HepG2 (cell line): ENCODE measurements around the gene NDUFS6. TPM values are rescaled to one million over a fixed set of nuclear protein-coding genes. Genes with fewer than 3 reads are reported as not detected.

Experiments
- ATAC-seq: fragments of 200-7000 bp; cut with Tn5 transposase; 3 replicates; pipeline ENCODE4 v1.9.1; 2020; ENCODE audit warnings: mild to moderate bottlenecking, moderate library complexity
- BruUV-seq: library from RNA; stranded (reverse); fragments of 400-500 nt; replicated peaks from 2 replicates; lab custom pipeline; 2021; lab: Mats Ljungman, UMichigan
- CTCF ChIA-PET: fragments of 300-600 bp; formaldehyde crosslinking; extraction: SDS; loops from one replicate; lab custom pipeline; 2021; ENCODE audit warnings: low total read pairs, inconsistent platforms, low intra/inter-chr PET ratio; lab: Yijun Ruan, JAX
- POLR2A ChIA-PET: fragments of 350-600 bp; sonication (Branson Sonifier 250); formaldehyde crosslinking; loops from one replicate; lab custom pipeline; 2020; ENCODE audit warnings: antibody characterized with exemption, inconsistent platforms; lab: Yijun Ruan, JAX
- DNase-seq: peaks from one replicate; pipeline ENCODE4 v3.0.0-alpha.2; 2015; ENCODE audit warnings: low spot score
- FAIRE-seq: peaks from 3 replicates; lab custom pipeline; 2011; peaks lifted over from hg19 to GRCh38; lab: Jason Lieb, UNC
- H2AFZ ChIP-seq: one replicate; pipeline ENCODE4 v1.6.1; 2011; ENCODE audit warnings: low read length, inconsistent platforms
- H3K27ac ChIP-seq: fragments of 300-600 bp; 3 replicates; pipeline ENCODE4 v1.8.0; 2011; ENCODE audit warnings: mixed run types, mild to moderate bottlenecking, mixed read lengths, low read length, inconsistent platforms; ENCODE audit not compliant: insufficient read depth; ENCODE audit errors: extremely low read length
- H3K27me3 ChIP-seq, 2 experiments: fragments of 200-600 bp in 1 of 2; 2 replicates in 1 of 2; 3 replicates in 1 of 2; pipeline versions ENCODE4 v1.6.0 to v1.8.0; 2011; ENCODE audit warnings: low read length in 2 of 2, mild to moderate bottlenecking in 2 of 2, moderate library complexity in 2 of 2, inconsistent platforms in 1 of 2; ENCODE audit not compliant: insufficient read depth in 2 of 2, control insufficient read depth in 1 of 2
- H3K36me3 ChIP-seq, 2 experiments: fragments of 200-600 bp in 1 of 2; replicated peaks in 1 of 2; 2 replicates in 1 of 2; 3 replicates in 1 of 2; pipeline versions ENCODE4 v1.5.1 to v1.8.0; 2011; ENCODE audit warnings: low read length in 2 of 2, inconsistent platforms in 1 of 2; ENCODE audit not compliant: insufficient read depth in 2 of 2, control insufficient read depth in 1 of 2
- H3K4me1 ChIP-seq: 2 replicates; pipeline ENCODE4 v1.5.1; 2012; ENCODE audit warnings: low read length, inconsistent platforms; ENCODE audit not compliant: insufficient read depth
- H3K4me2 ChIP-seq: 2 replicates; pipeline ENCODE4 v1.6.0; 2011; ENCODE audit warnings: low read depth, low read length, inconsistent platforms
- H3K4me3 ChIP-seq, 3 experiments: fragments of 200-600 bp in 1 of 3; sonication (generic), shearing (Covaris generic) in 1 of 3; replicated peaks in 1 of 3; 2 replicates each; pipeline ENCODE4 v1.5.1; 2011 to 2016; ENCODE audit warnings: low read length in 3 of 3, inconsistent platforms in 2 of 3, low read depth in 2 of 3, mild to moderate bottlenecking in 2 of 3, control low read depth in 1 of 3, mixed read lengths in 1 of 3; ENCODE audit not compliant: insufficient read depth in 1 of 3
- H3K79me2 ChIP-seq: one replicate; pipeline ENCODE4 v1.6.1; 2011; ENCODE audit warnings: low read length, inconsistent platforms; ENCODE audit not compliant: insufficient read depth
- H3K9ac ChIP-seq: 2 replicates; pipeline ENCODE4 v1.6.0; 2011; ENCODE audit warnings: mild to moderate bottlenecking, low read depth, low read length, inconsistent platforms; ENCODE audit not compliant: insufficient read depth
- H3K9me3 ChIP-seq: 2 replicates; pipeline ENCODE4 v1.5.1; 2012; ENCODE audit warnings: mild to moderate bottlenecking, low read length
- H4K20me1 ChIP-seq: 2 replicates; pipeline ENCODE4 v1.6.0; 2011; ENCODE audit warnings: inconsistent platforms, mild to moderate bottlenecking, low read length, moderate library complexity; ENCODE audit not compliant: insufficient read depth
- ONECUT2 ChIP-seq: sonication (generic); formaldehyde crosslinking; IDR thresholded peaks from 2 replicates; pipeline ENCODE4 v1.4.0; 2020; ENCODE audit warnings: missing genetic modification reagents
- RBFOX2 ChIP-seq: fragments of 200-400 bp; formaldehyde crosslinking; IDR thresholded peaks from 2 replicates; pipeline ENCODE4 v1.6.1; 2017; ENCODE audit warnings: low read depth, mild to moderate bottlenecking, low read length
- XBP1 ChIP-seq: sonication (generic); formaldehyde crosslinking; IDR thresholded peaks from 2 replicates; pipeline ENCODE4 v1.5.0; 2020; ENCODE audit warnings: missing genetic modification reagents
- ZNF543 ChIP-seq: sonication (generic); formaldehyde crosslinking; IDR thresholded peaks from 2 replicates; pipeline ENCODE4 v1.4.0; 2020; ENCODE audit warnings: mild to moderate bottlenecking, missing genetic modification reagents
- ZNF546 ChIP-seq: sonication (generic); formaldehyde crosslinking; conservative IDR thresholded peaks from 2 replicates; pipeline ENCODE4 v1.8.1; 2023; ENCODE audit warnings: mild to moderate bottlenecking, missing genetic modification reagents
- WGBS: methylation state at CpG from one replicate; pipeline ENCODE4 v1.1.6; 2017; ENCODE audit warnings: low lambda C conversion rate; 5-methylcytosine and 5-hydroxymethylcytosine counted together
- in situ Hi-C: cut with HindIII; loops from 2 replicates; pipeline ENCODE4 v1.10.0; 2017; ENCODE audit warnings: low pct_unique_long_range_greater_than_20kb; ENCODE audit not compliant: extremely low pct_ligation_motif_present
- intact Hi-C: fragments of 100-400 bp; cut with micrococcal nuclease; formaldehyde crosslinking; loops from one replicate; pipeline ENCODE4 v1.10.0; 2022; ENCODE audit not compliant: unreplicated experiment
- polyA plus RNA-seq, 8 experiments: library from polyadenylated mRNA; depleted of rRNA in 3 of 8; stranded (reverse) in 7 of 8; unstranded in 1 of 8; fragments of >200 nt; fragmentation: Illumina TruSeq in 4 of 8; extraction: Trizol in 4 of 8; gene quantifications; 2 replicates each; pipeline versions ENCODE4 v1.2.1 to v1.2.3, GENCODE V29; 2011 to 2016; ENCODE audit warnings: low read depth in 4 of 8, missing spikeins in 1 of 8, mixed read lengths in 1 of 8; ENCODE audit not compliant: insufficient read depth in 1 of 8
- total RNA-seq, 5 experiments: library from RNA; depleted of rRNA; stranded (reverse); fragments of >200 nt; fragmentation: Illumina TruSeq; extraction: Trizol; gene quantifications; 2 replicates each; pipeline ENCODE4 v1.2.3, GENCODE V29; 2016; ENCODE audit warnings: low read depth in 1 of 5
- TF ChIP-seq, protein P1 (sequence below): IDR thresholded peaks from 2 replicates; pipeline ENCODE4 v1.6.1; 2016; ENCODE audit warnings: missing compliant biosample characterization, missing genetic modification reagents, borderline replicate concordance
- TF ChIP-seq, protein P2 (sequence below): IDR thresholded peaks from 2 replicates; pipeline ENCODE4 v1.6.1; 2018; ENCODE audit warnings: missing genetic modification reagents, mild to moderate bottlenecking, missing compliant biosample characterization
- TF ChIP-seq, protein P3 (sequence below): sonication (generic); formaldehyde crosslinking; IDR thresholded peaks from 2 replicates; pipeline ENCODE4 v1.8.0; 2022; ENCODE audit warnings: low read depth, missing genetic modification reagents
- TF ChIP-seq, protein P4 (sequence below): sonication (generic); formaldehyde crosslinking; IDR thresholded peaks from 2 replicates; pipeline ENCODE4 v1.8.0; 2022; ENCODE audit warnings: missing genetic modification reagents, mild to moderate bottlenecking, borderline replicate concordance
- TF ChIP-seq, protein P5 (sequence below): IDR thresholded peaks from 2 replicates; pipeline ENCODE4 v1.6.1; 2016; ENCODE audit warnings: low read depth, borderline replicate concordance
- TF ChIP-seq, protein P6 (sequence below): sonication (generic); formaldehyde crosslinking; IDR thresholded peaks from 2 replicates; pipeline ENCODE4 v1.4.0; 2020; ENCODE audit warnings: missing genetic modification reagents, mild to moderate bottlenecking, borderline replicate concordance

NDUFS6 gene
- total and polyA plus RNA-seq, 2 of the 13 experiments (the other 11 are each of a cell fraction or from before 2014, with no cell fraction given) = 23.7 to 50.4 TPM

DNA sequence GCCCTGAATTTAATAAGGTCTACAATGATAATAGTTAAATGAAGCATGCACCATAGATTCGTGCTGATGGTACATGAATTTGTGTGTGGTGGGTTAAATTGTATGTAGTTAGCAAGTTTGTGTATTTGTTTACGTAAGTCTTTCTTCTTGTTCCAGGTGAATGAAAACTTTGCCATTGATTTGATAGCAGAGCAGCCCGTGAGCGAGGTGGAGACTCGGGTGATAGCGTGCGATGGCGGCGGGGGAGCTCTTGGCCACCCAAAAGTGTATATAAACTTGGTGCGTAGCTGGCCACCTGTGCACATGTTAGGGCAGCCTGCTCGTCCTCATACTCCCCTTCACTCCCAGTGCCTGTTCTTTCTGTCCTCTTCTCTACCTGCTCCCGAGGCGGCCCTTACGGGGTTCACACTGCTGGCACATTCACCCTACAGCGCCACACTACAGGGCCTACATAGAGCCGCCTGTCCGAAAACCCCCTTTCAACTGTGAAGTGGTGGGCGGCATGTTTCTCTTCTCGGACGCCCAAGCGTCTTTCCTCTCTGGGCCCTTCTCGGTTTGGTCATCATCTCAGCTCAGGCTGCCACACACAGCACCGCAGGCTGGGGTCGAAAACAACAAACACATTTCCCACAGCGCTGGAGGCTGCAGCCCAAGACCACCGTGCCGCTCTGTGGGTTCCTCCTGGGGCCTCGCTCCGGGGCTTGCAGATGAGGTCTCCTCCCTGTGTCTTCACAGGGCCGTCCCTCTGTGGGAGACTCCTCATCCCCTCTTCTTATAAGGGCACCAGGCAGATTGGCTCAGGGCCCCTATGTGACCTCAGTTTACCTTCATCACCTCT is 13.2 kb downstream of the NDUFS6 start (continued):
- TF ChIP-seq, protein P1, sequence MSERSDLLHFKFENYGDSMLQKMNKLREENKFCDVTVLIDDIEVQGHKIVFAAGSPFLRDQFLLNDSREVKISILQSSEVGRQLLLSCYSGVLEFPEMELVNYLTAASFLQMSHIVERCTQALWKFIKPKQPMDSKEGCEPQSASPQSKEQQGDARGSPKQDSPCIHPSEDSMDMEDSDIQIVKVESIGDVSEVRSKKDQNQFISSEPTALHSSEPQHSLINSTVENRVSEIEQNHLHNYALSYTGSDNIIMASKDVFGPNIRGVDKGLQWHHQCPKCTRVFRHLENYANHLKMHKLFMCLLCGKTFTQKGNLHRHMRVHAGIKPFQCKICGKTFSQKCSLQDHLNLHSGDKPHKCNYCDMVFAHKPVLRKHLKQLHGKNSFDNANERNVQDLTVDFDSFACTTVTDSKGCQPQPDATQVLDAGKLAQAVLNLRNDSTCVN (CRISPR knock-in tag) = no peak
- TF ChIP-seq, protein P2, sequence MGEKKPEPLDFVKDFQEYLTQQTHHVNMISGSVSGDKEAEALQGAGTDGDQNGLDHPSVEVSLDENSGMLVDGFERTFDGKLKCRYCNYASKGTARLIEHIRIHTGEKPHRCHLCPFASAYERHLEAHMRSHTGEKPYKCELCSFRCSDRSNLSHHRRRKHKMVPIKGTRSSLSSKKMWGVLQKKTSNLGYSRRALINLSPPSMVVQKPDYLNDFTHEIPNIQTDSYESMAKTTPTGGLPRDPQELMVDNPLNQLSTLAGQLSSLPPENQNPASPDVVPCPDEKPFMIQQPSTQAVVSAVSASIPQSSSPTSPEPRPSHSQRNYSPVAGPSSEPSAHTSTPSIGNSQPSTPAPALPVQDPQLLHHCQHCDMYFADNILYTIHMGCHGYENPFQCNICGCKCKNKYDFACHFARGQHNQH (CRISPR knock-in tag) = no peak
- TF ChIP-seq ZNF546 (CRISPR knock-in tag) (no peak), RBFOX2 (no peak)

DNA sequence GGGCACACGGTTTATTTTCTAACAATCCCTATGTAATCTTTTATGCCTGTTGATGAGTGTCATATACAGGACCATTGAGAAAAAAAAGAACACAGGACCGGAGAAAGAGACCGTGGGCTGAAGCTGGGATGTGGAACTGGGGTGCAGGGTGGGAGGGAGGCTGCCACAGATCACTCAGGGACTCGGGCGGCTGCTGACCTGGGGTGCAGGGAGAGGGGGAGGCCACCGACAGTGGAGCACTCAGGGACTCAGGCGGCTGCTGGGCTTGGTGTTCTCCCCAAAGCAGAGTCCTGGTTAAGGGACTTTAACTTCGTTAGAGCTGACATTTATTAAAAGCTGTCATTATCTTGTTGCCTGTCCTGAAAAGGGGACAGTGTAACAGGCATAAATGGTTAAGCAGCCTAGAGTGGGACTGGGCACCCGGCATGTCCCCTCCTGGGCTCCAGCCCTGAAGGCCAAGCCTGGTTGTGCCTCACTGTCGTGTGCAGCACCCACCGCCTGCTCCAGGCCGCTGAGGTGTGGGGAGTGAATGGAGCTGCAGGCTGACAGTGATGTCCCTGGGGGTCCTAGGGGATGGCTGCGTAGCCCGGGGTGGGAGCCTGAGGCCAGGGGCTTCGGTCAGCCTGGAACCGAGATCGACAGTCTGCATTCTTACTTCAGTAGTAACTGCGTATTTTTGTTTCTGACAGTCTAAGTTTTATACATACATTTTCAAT is 14.0 kb downstream of the NDUFS6 start:
- ChIA-PET POLR2A (no interaction called here), CTCF (no interaction called here)
- no peak overlapping the region for H3K27ac ChIP-seq
- no peaks in the 10 kb centered on the region for H3K4me1 ChIP-seq
- H3K27me3 ChIP-seq = no peaks in the 10 kb centered on the region
- H2AFZ ChIP-seq = no peak overlapping the region
- FAIRE-seq (no peak), DNase-seq (no peak), ATAC-seq (peak; percentile 22; the same call in 1 of the 3 replicates)
- H3K9me3 ChIP-seq = no peaks in the 10 kb centered on the region
- 98% methylated on average over 15 of the region's 18 CpGs for WGBS
- H3K4me2 ChIP-seq = no peak overlapping the region
- H3K4me3 ChIP-seq = no peak overlapping the region
- no TSS peak for BruUV-seq
- no peaks in the 10 kb centered on the region for H4K20me1 ChIP-seq
- H3K9ac ChIP-seq = no peak overlapping the region
- H3K79me2 ChIP-seq = no peaks in the 10 kb centered on the region
- intact Hi-C loops = no loop called here
- H3K36me3 ChIP-seq = peaks cover 30 to 65% of the 10 kb centered on the region in 2 experiments
- in situ Hi-C loops = no loop called here
- TF ChIP-seq, protein P3, sequence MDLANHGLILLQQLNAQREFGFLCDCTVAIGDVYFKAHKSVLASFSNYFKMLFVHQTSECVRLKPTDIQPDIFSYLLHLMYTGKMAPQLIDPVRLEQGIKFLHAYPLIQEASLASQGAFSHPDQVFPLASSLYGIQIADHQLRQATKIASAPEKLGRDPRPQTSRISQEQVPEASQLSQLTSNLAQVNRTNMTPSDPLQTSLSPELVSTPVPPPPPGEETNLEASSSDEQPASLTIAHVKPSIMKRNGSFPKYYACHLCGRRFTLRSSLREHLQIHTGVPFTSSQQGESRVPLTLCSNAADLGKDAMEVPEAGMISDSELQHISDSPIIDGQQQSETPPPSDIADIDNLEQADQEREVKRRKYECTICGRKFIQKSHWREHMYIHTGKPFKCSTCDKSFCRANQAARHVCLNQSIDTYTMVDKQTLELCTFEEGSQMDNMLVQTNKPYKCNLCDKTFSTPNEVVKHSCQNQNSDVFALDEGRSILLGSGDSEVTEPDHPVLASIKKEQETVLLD (CRISPR knock-in tag) = no peak
- TF ChIP-seq, protein P4, sequence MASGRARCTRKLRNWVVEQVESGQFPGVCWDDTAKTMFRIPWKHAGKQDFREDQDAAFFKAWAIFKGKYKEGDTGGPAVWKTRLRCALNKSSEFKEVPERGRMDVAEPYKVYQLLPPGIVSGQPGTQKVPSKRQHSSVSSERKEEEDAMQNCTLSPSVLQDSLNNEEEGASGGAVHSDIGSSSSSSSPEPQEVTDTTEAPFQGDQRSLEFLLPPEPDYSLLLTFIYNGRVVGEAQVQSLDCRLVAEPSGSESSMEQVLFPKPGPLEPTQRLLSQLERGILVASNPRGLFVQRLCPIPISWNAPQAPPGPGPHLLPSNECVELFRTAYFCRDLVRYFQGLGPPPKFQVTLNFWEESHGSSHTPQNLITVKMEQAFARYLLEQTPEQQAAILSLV = no peak
- TF ChIP-seq, protein P5, sequence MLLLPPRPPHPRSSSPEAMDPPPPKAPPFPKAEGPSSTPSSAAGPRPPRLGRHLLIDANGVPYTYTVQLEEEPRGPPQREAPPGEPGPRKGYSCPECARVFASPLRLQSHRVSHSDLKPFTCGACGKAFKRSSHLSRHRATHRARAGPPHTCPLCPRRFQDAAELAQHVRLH = no peak
- TF ChIP-seq ZNF543 (no peak), ONECUT2 (CRISPR knock-in tag) (no peak), XBP1 (no peak)
- TF ChIP-seq, protein P6, sequence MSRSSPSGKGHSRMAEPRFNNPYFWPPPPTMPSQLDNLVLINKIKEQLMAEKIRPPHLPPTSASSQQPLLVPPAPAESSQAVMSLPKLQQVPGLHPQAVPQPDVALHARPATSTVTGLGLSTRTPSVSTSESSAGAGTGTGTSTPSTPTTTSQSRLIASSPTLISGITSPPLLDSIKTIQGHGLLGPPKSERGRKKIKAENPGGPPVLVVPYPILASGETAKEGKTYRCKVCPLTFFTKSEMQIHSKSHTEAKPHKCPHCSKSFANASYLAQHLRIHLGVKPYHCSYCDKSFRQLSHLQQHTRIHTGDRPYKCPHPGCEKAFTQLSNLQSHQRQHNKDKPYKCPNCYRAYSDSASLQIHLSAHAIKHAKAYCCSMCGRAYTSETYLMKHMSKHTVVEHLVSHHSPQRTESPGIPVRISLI (CRISPR knock-in tag) = no peak
